H9 (cell line): ENCODE measurements around the gene EIF2S2. TPM values are rescaled to one million over a fixed set of nuclear protein-coding genes. Genes with fewer than 3 reads are reported as not detected.

Experiments used
- DNase-seq: peaks from one replicate; pipeline ENCODE4 v3.0.0-alpha.2; 2017
- H2AFZ ChIP-seq: one replicate; pipeline ENCODE4 v1.6.1; 2013; ENCODE audit warnings: mild to moderate bottlenecking, low read length, control low read depth, moderate library complexity
- H2AK5ac ChIP-seq: 2 replicates; pipeline ENCODE4 v1.6.1; 2013; ENCODE audit warnings: low read length, control low read depth, mixed read lengths; ENCODE audit not compliant: insufficient read length
- H2BK120ac ChIP-seq: one replicate; pipeline ENCODE4 v1.6.1; 2013; ENCODE audit warnings: low read depth, mild to moderate bottlenecking, low read length, control low read depth, inconsistent platforms; ENCODE audit not compliant: poor library complexity, severe bottlenecking
- H2BK12ac ChIP-seq: 2 replicates; pipeline ENCODE4 v1.6.1; 2013; ENCODE audit warnings: low read length, control low read depth, mixed read lengths, low read depth; ENCODE audit not compliant: insufficient read length
- H2BK15ac ChIP-seq: 2 replicates; pipeline ENCODE4 v1.6.1; 2013; ENCODE audit warnings: low read depth, low read length, control low read depth
- H2BK20ac ChIP-seq: one replicate; pipeline ENCODE4 v1.6.1; 2013; ENCODE audit warnings: low read depth, mild to moderate bottlenecking, low read length, control low read depth, inconsistent platforms; ENCODE audit not compliant: poor library complexity, severe bottlenecking
- H2BK5ac ChIP-seq: 2 replicates; pipeline ENCODE4 v1.6.1; 2013; ENCODE audit warnings: low read length, control low read depth, mixed read lengths; ENCODE audit not compliant: insufficient read length
- H3K14ac ChIP-seq: 2 replicates; pipeline ENCODE4 v1.6.1; 2013; ENCODE audit warnings: low read length, control low read depth; ENCODE audit not compliant: insufficient read depth
- H3K18ac ChIP-seq: 2 replicates; pipeline ENCODE4 v1.6.1; 2013; ENCODE audit warnings: low read depth, mild to moderate bottlenecking, mixed read lengths, low read length, control low read depth; ENCODE audit not compliant: insufficient read length
- H3K23ac ChIP-seq: 2 replicates; pipeline ENCODE4 v1.6.1; 2013; ENCODE audit warnings: low read length, control low read depth, mixed read lengths, low read depth; ENCODE audit not compliant: insufficient read length
- H3K23me2 ChIP-seq: 2 replicates; pipeline ENCODE4 v1.6.1; 2013; ENCODE audit warnings: low read depth, mild to moderate bottlenecking, mixed read lengths, low read length, control low read depth; ENCODE audit not compliant: insufficient read length, poor library complexity, severe bottlenecking
- H3K27ac ChIP-seq: 2 replicates; pipeline ENCODE4 v1.5.1; 2013; ENCODE audit warnings: low read length, control low read depth, mixed read lengths, low read depth; ENCODE audit not compliant: insufficient read length
- H3K27me3 ChIP-seq: 2 replicates; pipeline ENCODE4 v1.6.1; 2013; ENCODE audit warnings: low read length, control low read depth, inconsistent platforms; ENCODE audit not compliant: insufficient read depth
- H3K4ac ChIP-seq: 2 replicates; pipeline ENCODE4 v1.6.1; 2013; ENCODE audit warnings: low read depth, mild to moderate bottlenecking, control low read depth, inconsistent platforms, low read length, moderate library complexity
- H3K4me1 ChIP-seq: 2 replicates; pipeline ENCODE4 v1.6.1; 2013; ENCODE audit warnings: low read length, control low read depth, inconsistent platforms; ENCODE audit not compliant: insufficient read depth
- H3K4me2 ChIP-seq: 2 replicates; pipeline ENCODE4 v1.6.1; 2013; ENCODE audit warnings: low read length, control low read depth, mixed read lengths; ENCODE audit not compliant: insufficient read length, insufficient read depth
- H3K56ac ChIP-seq: 2 replicates; pipeline ENCODE4 v1.6.1; 2013; ENCODE audit warnings: low read depth, mild to moderate bottlenecking, mixed read lengths, low read length, control low read depth; ENCODE audit not compliant: insufficient read length
- H3K79me1 ChIP-seq: 2 replicates; pipeline ENCODE4 v1.6.1; 2013; ENCODE audit warnings: low read depth, mild to moderate bottlenecking, moderate library complexity, low read length, control low read depth, inconsistent platforms; ENCODE audit not compliant: insufficient read depth, poor library complexity, severe bottlenecking
- H3K79me2 ChIP-seq: 2 replicates; pipeline ENCODE4 v1.6.1; 2013; ENCODE audit warnings: low read length, control low read depth, inconsistent platforms; ENCODE audit not compliant: insufficient read depth
- H3K9ac ChIP-seq: 2 replicates; pipeline ENCODE4 v1.6.1; 2013; ENCODE audit warnings: low read length, control low read depth, mixed read lengths; ENCODE audit not compliant: insufficient read length; ENCODE audit errors: extremely low read depth
- H3K9me3 ChIP-seq: one replicate; pipeline ENCODE4 v1.6.1; 2013; ENCODE audit warnings: low read depth, low read length, inconsistent platforms; ENCODE audit not compliant: control insufficient read depth
- H3T11ph ChIP-seq: one replicate; pipeline ENCODE4 v1.6.1; 2013; ENCODE audit warnings: mild to moderate bottlenecking, low read length, control low read depth, inconsistent platforms
- H4K20me1 ChIP-seq: one replicate; pipeline ENCODE4 v1.6.1; 2013; ENCODE audit not compliant: control insufficient read depth, insufficient read length, insufficient read depth
- H4K5ac ChIP-seq: 2 replicates; pipeline ENCODE4 v1.6.1; 2013; ENCODE audit warnings: low read depth, mild to moderate bottlenecking, mixed read lengths, low read length, control low read depth; ENCODE audit not compliant: insufficient read length
- H4K8ac ChIP-seq: replicated peaks from 2 replicates; pipeline ENCODE4 v1.6.1; 2013; ENCODE audit warnings: low read length, control low read depth, mixed read lengths, low read depth; ENCODE audit not compliant: insufficient read length
- H4K91ac ChIP-seq: 2 replicates; pipeline ENCODE4 v1.6.1; 2013; ENCODE audit warnings: low read depth, mild to moderate bottlenecking, moderate library complexity, mixed read lengths, low read length, control low read depth; ENCODE audit not compliant: insufficient read length
- H3K27ac Mint-ChIP-seq, 3 experiments: 2 replicates in 2 of 3; 3 replicates in 1 of 3; pipeline ENCODE4 v1.8.0; 2020 to 2021; ENCODE audit warnings: mixed read lengths in 3 of 3, mild to moderate bottlenecking in 1 of 3, moderate library complexity in 1 of 3
- H3K27me3 Mint-ChIP-seq: 2 replicates; pipeline ENCODE4 v1.8.0; 2021; ENCODE audit warnings: low read depth, mild to moderate bottlenecking, moderate library complexity, mixed read lengths
- H3K36me3 Mint-ChIP-seq, 3 experiments: 2 replicates in 2 of 3; 3 replicates in 1 of 3; pipeline ENCODE4 v1.8.0; 2020 to 2021; ENCODE audit warnings: low read depth in 3 of 3, mixed read lengths in 3 of 3; ENCODE audit not compliant: insufficient read depth in 1 of 3
- H3K4me1 Mint-ChIP-seq, 2 experiments: 2 replicates each; pipeline ENCODE4 v1.8.0; 2020; ENCODE audit warnings: mixed read lengths in 2 of 2
- H3K4me3 Mint-ChIP-seq, 2 experiments: 2 replicates in 1 of 2; 3 replicates in 1 of 2; pipeline ENCODE4 v1.8.0; 2020 to 2021; ENCODE audit warnings: mild to moderate bottlenecking in 2 of 2, mixed read lengths in 2 of 2, moderate library complexity in 1 of 2
- H3K9me3 Mint-ChIP-seq, 2 experiments: 2 replicates in 1 of 2; 3 replicates in 1 of 2; pipeline ENCODE4 v1.8.0; 2020; ENCODE audit warnings: mild to moderate bottlenecking in 2 of 2, mixed read lengths in 2 of 2, moderate library complexity in 1 of 2
- WGBS: extraction: QIAGEN DNeasy Blood & Tissue Kit; methylation state at CpG from one replicate; pipeline ENCODE4 v1.1.7; 2013; ENCODE audit warnings: missing lambda C conversion rate, low lambda C conversion rate, mixed read lengths; ENCODE audit not compliant: insufficient read length; ENCODE audit errors: extremely low coverage; 5-methylcytosine and 5-hydroxymethylcytosine counted together
- total RNA-seq: library from RNA; stranded (reverse); gene quantifications from 2 replicates; pipeline ENCODE4 v1.2.1, GENCODE V29; 2021
- TF ChIP-seq, protein P1 (sequence below): fragments of 200-600 bp; sonication (generic); conservative IDR thresholded peaks from 3 replicates; pipeline ENCODE4 v1.8.0; 2021; ENCODE audit warnings: antibody characterized with exemption, mild to moderate bottlenecking

The EIF2S2 gene
- total RNA-seq, 1 experiment from 2014 or later: 188 TPM

GRCh38 chr20:34090645-34091044, 21.4 kb downstream of the EIF2S2 start:
- Histone ChIP-seq H4K91ac (no peak overlapping the region), H3T11ph (no peak overlapping the region), H4K20me1 (no peaks in the 10 kb centered on the region), H2AK5ac (no peak overlapping the region), H2AFZ (no peak overlapping the region), H3K79me2 (no peaks in the 10 kb centered on the region), H3K9ac (no peak overlapping the region), H3K27me3 (no peaks in the 10 kb centered on the region), H2BK20ac (no peak overlapping the region), H3K14ac (no peak overlapping the region), H3K9me3 (no peaks in the 10 kb centered on the region), H4K5ac (no peak overlapping the region), H3K4ac (no peak overlapping the region), H2BK120ac (no peak overlapping the region), H3K79me1 (no peaks in the 10 kb centered on the region), H3K56ac (no peak overlapping the region), H4K8ac (no peak overlapping the region), H3K18ac (no peak overlapping the region), H2BK15ac (no peak overlapping the region), H3K23ac (no peak overlapping the region), H3K4me2 (no peak overlapping the region), H3K27ac (no peak overlapping the region), H3K4me1 (no peaks in the 10 kb centered on the region), H2BK5ac (no peak overlapping the region), H2BK12ac (no peak overlapping the region), H3K23me2 (no peaks in the 10 kb centered on the region)
- peaks cover 39 to 89% (median 71%) of the 10 kb centered on the region in 3 experiments for H3K36me3 Mint-ChIP-seq
- no peaks in the 10 kb centered on the region for H3K9me3 Mint-ChIP-seq
- TF ChIP-seq, protein P1, sequence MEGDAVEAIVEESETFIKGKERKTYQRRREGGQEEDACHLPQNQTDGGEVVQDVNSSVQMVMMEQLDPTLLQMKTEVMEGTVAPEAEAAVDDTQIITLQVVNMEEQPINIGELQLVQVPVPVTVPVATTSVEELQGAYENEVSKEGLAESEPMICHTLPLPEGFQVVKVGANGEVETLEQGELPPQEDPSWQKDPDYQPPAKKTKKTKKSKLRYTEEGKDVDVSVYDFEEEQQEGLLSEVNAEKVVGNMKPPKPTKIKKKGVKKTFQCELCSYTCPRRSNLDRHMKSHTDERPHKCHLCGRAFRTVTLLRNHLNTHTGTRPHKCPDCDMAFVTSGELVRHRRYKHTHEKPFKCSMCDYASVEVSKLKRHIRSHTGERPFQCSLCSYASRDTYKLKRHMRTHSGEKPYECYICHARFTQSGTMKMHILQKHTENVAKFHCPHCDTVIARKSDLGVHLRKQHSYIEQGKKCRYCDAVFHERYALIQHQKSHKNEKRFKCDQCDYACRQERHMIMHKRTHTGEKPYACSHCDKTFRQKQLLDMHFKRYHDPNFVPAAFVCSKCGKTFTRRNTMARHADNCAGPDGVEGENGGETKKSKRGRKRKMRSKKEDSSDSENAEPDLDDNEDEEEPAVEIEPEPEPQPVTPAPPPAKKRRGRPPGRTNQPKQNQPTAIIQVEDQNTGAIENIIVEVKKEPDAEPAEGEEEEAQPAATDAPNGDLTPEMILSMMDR: no peak
- WGBS: no CpG with 5 or more reads among the region's 2 CpGs
- no peaks in the 10 kb centered on the region for H3K27me3 Mint-ChIP-seq
- H3K4me1 Mint-ChIP-seq: no peaks in the 10 kb centered on the region
- no peak overlapping the region for H3K27ac Mint-ChIP-seq
- no peak for DNase-seq
- H3K4me3 Mint-ChIP-seq: no peak overlapping the region
